Stimulated activated effector memory CD8-positive, alpha-beta T cell treated with anti-CD3 and anti-CD28 coated beads, Interleukin-12 subunit alpha, Interleukin-12 subunit beta, amount 100 ng/mL, for 72 hours (primary cell): ENCODE results near the gene SLC4A9.
A peak's percentile ranks its signal among the peaks of the same experiment; 100 is the strongest.

Source experiments
- ATAC-seq: fragments of 150-1000 bp; cut with Tn5 transposase; 2 replicates; pipeline ENCODE4 v1.10.0; 2021
- DNase-seq, 2 donors: peaks; one replicate each; pipeline ENCODE4 v3.0.0; 2021 to 2022; ENCODE audit warnings: low spot score in 2 of 2
- H3K27ac Mint-ChIP-seq: one replicate; pipeline ENCODE4 v1.8.0; 2022; ENCODE audit warnings: mild to moderate bottlenecking, mixed read lengths
- H3K36me3 Mint-ChIP-seq: one replicate; pipeline ENCODE4 v1.8.0; 2022; ENCODE audit warnings: mild to moderate bottlenecking, mixed read lengths
- H3K4me1 Mint-ChIP-seq: one replicate; pipeline ENCODE4 v1.8.0; 2022; ENCODE audit warnings: mixed read lengths
- H3K4me3 Mint-ChIP-seq: one replicate; pipeline ENCODE4 v1.8.0; 2022; ENCODE audit warnings: mild to moderate bottlenecking, mixed read lengths
- H3K9me3 Mint-ChIP-seq: one replicate; pipeline ENCODE4 v1.8.0; 2022; ENCODE audit warnings: mixed read lengths

The SLC4A9 gene

DNA sequence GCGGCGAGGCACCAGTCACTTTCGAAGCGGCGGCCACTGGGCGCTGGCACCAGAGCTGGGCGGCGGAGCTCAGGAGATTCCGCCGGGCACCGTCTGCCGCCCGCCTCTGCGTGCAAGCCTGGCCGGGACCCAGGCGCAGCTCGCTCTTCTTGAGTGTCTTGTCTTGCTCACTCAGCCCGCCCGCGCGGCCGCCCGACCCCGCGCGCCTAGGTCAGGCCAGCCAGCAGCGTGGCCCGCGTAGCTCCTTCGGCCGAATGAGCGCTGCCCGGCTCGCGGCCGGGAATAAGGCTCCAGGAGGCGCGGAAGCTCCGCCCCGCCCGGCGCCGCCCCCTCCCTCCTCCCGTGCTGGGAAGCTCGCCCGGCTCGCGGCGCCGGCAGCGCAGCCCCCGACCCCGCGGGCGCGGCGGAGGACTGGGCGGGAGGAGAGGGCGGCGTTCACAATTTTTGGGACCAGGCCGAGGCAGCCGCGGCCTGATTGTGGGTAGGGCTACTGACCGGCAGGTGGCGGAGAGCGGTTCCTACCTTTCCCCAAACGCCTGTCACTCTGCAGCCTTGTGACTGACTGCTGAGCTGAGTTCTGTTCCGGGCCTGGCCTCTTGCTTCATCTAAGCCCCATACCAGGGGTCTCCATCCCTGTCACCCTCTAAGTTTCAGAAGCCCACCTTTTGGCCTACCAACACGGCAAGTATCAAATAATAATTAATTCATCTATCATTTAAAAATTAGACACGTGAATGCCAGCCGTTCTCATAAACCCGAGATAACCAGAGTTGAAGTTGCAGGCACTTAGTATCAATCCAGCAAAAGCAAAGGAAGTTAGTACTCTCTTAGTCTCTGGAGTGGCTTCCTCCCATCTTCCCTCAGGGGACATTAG lies 13.4 kb upstream of the SLC4A9 start, which contains the start of gene HBEGF:
Gene HBEGF, minus strand, starts transcription at position 256 of the 874 bp plus-strand sequence. CDS start 275 bp downstream, outside the sequence.
- Mint-ChIP-seq H3K36me3 (peaks cover 19% of the 10 kb centered on the region), H3K4me3 (peak within 1 kb of the TSS; percentile 75), H3K9me3 (no peaks in the 10 kb centered on the region), H3K4me1 (peaks cover 43% of the 10 kb centered on the region), H3K27ac (no peak within 1 kb of the TSS)
- DNase-seq (peak; percentile 25 to 72), ATAC-seq (peak; percentile 76)

DNA sequence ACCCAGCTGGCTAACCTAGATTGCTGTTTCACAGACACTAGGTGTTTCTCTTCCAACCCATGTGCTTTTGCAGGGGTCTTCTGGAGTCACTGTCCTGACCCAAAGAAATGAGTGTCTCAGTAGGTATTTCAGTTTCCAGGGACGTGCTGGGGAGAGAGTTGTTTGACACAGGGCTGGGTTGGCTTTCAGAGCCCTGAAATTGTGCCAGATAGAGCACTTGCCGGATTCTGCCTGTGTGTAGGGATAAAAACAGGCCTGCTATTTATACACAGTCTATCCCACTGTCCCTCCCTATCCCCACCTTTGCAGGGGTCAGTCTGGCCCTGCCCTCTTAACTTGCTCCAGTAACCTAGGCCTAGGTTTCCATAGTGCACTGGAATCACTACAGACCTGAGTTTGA lies 12.6 kb upstream of the SLC4A9 start:
- no peak for DNase-seq
- ATAC-seq, result no peak
- H3K4me1 Mint-ChIP-seq, result peaks cover 35% of the 10 kb centered on the region
- peak overlapping the region; percentile 75 for H3K4me3 Mint-ChIP-seq
- no peak overlapping the region for H3K27ac Mint-ChIP-seq
- H3K36me3 Mint-ChIP-seq, result peaks cover 11% of the 10 kb centered on the region
- H3K9me3 Mint-ChIP-seq, result no peaks in the 10 kb centered on the region

DNA sequence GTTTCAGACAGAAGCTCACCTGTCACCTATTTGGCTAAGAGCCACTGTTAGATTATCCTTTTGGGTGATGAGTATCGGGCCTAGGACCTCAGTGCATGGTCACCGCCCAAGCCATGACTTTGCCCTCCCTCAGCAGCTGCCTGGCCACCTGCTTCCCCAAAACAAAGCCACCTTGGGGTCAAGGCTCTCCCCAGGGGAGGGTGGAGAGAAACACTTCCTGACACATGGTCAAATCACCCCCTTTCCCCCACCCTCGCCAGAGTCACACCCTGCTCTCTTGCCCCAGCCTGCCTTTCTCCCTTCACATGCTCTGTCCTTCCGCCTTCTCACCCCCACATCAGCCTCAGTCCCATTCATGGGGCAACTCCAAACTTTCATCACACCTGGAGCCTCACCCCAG lies 11.9 kb upstream of the SLC4A9 start:
- peaks cover 28% of the 10 kb centered on the region for H3K4me1 Mint-ChIP-seq
- no peak overlapping the region for H3K4me3 Mint-ChIP-seq
- peaks cover 10% of the 10 kb centered on the region for H3K36me3 Mint-ChIP-seq
- no peak overlapping the region for H3K27ac Mint-ChIP-seq
- no peak for ATAC-seq
- no peak for DNase-seq
- H3K9me3 Mint-ChIP-seq, result no peaks in the 10 kb centered on the region

DNA sequence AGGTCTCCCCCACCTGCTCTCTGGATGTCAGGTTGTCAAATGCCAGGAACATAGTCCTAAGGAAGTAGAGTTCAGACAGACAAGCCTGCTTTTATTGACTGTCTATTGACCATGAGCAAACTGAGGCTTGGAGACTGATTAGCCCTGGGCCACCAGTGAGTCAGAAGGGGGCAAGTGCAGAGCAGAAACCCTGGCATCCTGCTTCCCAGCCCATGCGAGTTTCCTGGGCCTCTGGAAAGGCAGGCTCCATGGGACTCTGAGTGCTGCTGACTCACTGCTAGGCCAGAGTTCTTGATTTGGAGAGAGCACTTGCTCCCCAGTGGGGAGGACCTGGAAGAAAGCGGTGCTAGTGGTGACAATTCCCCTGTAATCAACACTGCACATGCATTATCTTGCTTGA lies 10.8 kb upstream of the SLC4A9 start:
- Mint-ChIP-seq H3K9me3 (no peaks in the 10 kb centered on the region), H3K4me1 (peaks cover 21% of the 10 kb centered on the region), H3K36me3 (peaks cover 2% of the 10 kb centered on the region), H3K4me3 (no peak overlapping the region), H3K27ac (no peak overlapping the region)
- ATAC-seq, result no peak
- no peak for DNase-seq

DNA sequence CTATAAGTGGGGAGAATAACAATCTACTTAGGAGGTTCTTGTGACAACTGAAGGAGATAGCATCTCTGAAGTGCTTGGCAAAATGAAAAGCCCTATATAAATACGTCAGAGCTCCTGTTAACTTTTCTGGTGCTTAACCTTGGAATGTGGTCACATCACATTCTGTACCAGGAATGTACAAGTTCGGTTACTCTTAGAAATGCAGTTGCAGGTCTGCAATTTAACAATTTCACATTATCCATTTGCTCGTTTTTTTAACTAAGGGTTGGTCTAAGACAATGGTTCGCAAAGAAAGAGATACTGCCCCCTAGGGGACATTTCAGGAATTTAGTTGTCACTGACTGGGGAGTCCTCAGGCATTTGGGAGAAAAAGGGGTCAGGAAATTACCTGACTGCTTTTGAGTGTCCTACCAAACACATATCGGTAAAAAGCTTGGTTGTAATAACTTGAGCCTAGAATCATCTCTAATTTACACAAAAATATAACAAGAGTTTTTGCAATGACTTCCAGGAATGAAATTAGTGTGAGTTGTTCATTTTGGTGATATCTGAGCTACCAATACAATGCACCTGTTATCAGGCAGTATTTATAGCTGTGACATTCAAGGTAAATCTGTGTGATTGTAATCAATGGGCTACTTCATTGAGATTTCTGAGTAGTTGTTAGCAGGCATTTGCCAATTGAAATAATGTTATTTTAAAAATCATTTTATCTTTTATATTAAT lies 8.2 kb upstream of the SLC4A9 start:
- DNase-seq, result peak; percentile 69 to 82
- Mint-ChIP-seq H3K36me3 (no peaks in the 10 kb centered on the region), H3K4me1 (peaks cover 6% of the 10 kb centered on the region), H3K27ac (no peak overlapping the region), H3K9me3 (no peaks in the 10 kb centered on the region), H3K4me3 (no peak overlapping the region)
- ATAC-seq, result peak; percentile 79

DNA sequence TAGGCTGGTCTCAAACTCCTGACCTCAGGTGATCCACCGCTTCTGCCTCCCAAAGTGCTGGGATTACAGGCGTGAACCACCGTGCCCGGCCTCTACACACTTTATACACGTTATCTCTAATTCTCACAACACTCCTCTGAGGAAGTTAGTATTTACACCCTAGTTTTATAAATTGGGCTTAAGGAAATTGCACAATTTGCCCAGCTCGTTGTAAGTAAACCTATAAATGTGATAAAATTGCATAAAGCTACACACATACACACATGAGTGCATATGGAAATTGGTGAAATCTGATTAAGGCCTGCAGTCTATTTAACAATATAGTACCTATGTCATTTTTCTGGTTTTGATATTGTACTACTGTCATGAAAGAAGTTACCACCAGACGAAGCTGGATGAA lies 4.4 kb upstream of the SLC4A9 start:
- Mint-ChIP-seq H3K36me3 (no peaks in the 10 kb centered on the region), H3K4me1 (peaks cover 12% of the 10 kb centered on the region), H3K4me3 (no peak overlapping the region), H3K27ac (no peak overlapping the region), H3K9me3 (no peaks in the 10 kb centered on the region)
- DNase-seq, result no peak
- ATAC-seq, result no peak

DNA sequence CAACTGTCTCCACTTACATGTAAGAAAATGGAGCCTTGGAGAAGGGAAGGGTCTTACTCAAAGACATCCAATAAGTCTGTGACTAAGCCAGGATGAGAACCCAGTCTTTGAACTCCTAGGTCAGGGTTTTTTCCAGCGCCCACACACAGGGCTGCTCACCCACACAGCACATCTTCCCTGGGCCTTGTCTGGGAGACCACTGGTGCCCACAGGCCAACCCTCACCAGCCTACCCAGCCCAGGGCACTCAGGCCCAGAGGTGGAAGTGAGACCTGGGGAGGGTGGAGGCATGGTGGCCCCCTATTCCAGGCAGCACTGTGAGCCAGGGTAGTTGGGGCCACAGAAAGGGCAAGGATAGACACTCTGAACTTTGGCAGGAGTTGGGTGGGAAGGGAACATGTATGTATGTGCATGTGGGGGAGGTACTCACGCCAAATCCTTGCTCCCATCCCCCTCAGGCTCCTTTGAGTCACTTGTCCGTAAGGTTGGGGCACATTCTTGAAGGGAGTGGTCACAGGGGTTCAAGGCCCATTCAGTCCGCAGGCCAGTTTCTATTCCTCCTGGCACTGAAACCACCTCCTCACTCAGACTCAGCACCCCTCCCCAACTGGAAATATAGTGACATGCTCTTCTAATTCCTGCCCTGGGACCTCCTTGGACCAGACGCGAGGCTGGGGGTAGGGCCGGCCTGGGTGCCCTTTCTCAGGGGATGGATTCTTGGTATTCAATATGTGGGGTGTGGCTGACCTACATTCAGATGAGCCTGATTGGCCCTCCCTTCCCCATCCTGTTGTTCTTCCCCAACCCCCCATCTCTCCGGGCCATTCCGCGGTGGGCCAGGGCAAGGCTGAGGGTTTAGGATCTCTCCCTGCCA lies 2.9 kb upstream of the SLC4A9 start:
- Mint-ChIP-seq H3K27ac (peak overlapping the region; percentile 74), H3K4me3 (peak overlapping the region; percentile 65), H3K4me1 (peaks cover 12% of the 10 kb centered on the region), H3K9me3 (no peaks in the 10 kb centered on the region), H3K36me3 (no peaks in the 10 kb centered on the region)
- DNase-seq, result no peak
- ATAC-seq, result peak; percentile 43

DNA sequence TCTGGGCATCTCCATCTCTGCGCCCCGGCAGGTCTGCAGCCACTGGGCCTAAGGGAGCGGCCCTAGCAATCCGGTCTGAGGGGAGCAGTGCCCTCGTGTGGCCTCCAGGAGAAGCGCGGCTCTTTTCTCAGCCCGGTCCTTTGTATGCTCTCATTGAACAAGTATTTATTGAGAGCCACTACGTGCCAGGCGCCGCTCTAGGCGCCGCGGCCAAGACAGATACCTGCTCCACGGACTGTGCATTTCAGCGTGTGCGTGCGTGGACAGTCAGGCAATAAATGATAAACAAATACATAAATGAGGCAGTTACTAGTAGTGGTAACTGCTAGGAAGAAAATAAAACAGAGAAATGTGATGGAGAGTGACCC lies 2.3 kb upstream of the SLC4A9 start:
- H3K4me3 Mint-ChIP-seq, result peak overlapping the region; percentile 65
- DNase-seq (peak; percentile 78 to 90), ATAC-seq (peak; percentile 96)
- no peaks in the 10 kb centered on the region for H3K36me3 Mint-ChIP-seq
- H3K9me3 Mint-ChIP-seq, result no peaks in the 10 kb centered on the region
- peaks cover 12% of the 10 kb centered on the region for H3K4me1 Mint-ChIP-seq
- peak overlapping the region; percentile 74 for H3K27ac Mint-ChIP-seq

DNA sequence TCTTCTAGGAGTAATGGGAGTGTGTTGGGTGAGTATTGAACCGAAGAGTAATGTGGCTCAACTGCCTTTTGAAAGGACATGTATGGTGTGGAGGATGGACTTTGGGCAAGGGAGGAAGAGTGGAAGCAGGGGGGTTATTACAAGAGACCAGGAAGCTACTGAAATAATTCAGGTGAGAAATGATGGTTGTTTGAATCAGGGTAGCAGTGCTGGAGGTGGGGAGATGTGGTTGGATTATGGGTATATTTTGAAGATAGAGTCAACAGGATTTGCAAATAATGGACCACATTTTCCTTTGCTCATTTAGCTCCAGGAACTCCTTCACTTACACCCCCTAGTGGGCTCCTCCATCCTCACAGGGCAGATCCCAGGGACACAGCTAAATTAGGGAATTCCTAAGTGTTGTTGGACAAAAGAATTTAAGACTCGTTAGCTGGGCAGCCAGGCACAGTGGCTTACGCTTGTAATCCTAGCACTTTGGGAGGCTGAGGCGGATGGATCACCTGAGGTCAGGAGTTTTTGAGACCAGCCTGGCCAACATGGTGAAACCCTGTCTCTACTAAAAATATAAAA lies 1.2 kb upstream of the SLC4A9 start:
- H3K9me3 Mint-ChIP-seq, result no peaks in the 10 kb centered on the region
- ATAC-seq (no peak), DNase-seq (no peak)
- H3K36me3 Mint-ChIP-seq, result no peaks in the 10 kb centered on the region
- H3K4me1 Mint-ChIP-seq, result peaks cover 17% of the 10 kb centered on the region
- no peak overlapping the region for H3K4me3 Mint-ChIP-seq
- H3K27ac Mint-ChIP-seq, result no peak overlapping the region

DNA sequence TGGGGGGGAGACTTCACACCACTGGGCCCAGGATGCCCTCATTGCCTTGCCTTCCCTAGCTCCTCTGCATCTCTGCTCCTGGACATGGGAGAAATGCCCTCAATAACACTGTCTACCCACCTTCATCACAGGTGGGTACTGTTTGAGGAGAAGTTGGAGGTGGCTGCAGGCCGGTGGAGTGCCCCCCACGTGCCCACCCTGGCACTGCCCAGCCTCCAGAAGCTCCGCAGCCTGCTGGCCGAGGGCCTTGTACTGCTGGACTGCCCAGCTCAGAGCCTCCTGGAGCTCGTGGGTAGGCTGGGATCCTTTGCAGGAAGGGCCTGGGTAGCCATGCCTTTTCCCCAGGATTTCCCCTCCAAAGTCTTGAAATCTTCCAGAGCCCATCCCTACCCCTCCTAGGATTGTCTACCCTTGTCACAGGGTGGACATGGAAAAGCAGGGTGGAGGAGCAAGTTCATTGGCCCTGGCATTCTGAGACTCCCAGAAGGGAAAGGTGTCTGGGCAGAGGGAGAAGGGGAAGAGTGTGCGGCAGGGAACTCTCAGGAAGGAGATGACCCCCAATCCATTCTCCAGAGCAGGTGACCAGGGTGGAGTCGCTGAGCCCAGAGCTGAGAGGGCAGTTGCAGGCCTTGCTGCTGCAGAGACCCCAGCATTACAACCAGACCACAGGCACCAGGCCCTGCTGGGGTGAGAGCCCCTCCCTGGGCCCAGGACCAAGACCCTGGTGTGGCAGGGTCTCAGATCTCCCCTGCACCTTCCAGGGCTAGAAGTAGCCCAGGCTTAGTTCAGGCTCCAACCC lies 886 bp downstream of the SLC4A9 start:
- peaks cover 17% of the 10 kb centered on the region for H3K4me1 Mint-ChIP-seq

DNA sequence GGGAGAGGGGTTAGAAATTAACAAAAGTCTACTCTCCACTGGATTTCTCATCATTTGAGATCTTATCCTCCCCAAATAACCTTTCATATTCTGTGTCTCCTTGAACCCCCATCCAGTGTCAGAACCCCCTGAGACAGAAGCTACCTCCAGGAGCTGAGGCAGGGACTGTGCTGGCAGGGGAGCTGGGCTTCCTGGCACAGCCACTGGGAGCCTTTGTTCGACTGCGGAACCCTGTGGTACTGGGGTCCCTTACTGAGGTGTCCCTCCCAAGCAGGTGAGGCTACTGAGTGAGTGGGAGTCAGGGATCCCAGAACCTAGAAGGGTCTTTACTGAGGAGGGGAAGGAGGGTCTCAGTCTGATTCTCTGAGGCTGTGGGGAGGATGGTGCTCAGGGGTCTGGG lies 1.9 kb downstream of the SLC4A9 start:
- Mint-ChIP-seq H3K4me1 (peaks cover 17% of the 10 kb centered on the region), H3K36me3 (no peaks in the 10 kb centered on the region), H3K27ac (no peak overlapping the region), H3K9me3 (no peaks in the 10 kb centered on the region), H3K4me3 (no peak overlapping the region)
- ATAC-seq (no peak), DNase-seq (no peak)

More for the DNA sequence above, 886 bp downstream of the SLC4A9 start:
- H3K27ac Mint-ChIP-seq, result no peak overlapping the region
- DNase-seq (no peak), ATAC-seq (no peak)
- no peaks in the 10 kb centered on the region for H3K36me3 Mint-ChIP-seq
- H3K4me3 Mint-ChIP-seq, result no peak overlapping the region
- no peaks in the 10 kb centered on the region for H3K9me3 Mint-ChIP-seq

DNA sequence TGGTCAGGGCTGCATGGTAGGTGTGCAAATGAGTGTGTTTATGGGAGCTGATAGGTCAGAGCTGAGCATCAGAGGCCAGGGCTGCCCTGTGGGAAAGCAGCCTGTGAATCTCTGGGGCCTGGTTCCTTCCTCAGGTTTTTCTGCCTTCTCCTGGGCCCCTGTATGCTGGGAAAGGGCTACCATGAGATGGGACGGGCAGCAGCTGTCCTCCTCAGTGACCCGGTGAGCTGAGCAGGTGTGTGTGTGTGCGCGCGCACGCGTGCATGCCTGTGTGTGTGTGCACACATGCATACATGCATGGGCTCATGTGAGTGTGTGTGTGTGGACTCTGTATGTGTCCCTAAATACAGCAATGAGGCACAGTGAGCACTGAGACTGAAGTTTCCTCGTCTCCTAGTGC lies 2.3 kb downstream of the SLC4A9 start:
- H3K36me3 Mint-ChIP-seq, result no peaks in the 10 kb centered on the region
- no peak for DNase-seq
- peaks cover 13% of the 10 kb centered on the region for H3K4me1 Mint-ChIP-seq
- H3K27ac Mint-ChIP-seq, result no peak overlapping the region
- no peaks in the 10 kb centered on the region for H3K9me3 Mint-ChIP-seq
- ATAC-seq, result no peak
- no peak overlapping the region for H3K4me3 Mint-ChIP-seq

DNA sequence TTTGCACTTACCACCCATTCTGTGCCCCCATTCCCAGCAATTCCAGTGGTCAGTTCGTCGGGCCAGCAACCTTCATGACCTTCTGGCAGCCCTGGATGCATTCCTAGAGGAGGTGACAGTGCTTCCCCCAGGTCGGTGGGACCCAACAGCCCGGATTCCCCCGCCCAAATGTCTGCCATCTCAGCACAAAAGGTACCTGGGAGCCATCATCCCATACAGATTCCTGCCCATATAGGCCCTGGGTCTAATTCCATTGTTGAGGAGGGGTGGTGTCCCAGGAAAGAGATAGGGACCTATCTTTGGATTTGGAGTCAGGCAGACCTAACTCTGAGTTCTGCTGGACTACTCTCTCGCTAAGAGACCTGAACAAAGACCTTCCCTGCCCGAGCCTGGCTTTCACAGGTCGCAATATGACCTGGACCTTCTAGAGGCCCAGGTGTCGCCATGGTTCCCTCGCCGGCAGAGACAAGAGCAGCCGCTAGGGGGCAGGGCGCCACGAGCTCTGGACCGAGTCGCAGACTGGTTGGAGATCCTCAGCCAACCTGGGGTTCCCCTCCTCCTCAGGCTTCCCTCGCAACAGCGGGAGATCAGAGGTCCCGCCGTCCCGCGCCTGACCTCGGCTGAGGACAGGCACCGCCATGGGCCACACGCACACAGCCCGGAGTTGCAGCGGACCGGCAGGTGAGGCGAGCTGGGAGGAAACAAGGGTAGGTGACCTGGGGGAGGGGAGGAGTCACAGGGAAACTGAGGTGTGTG lies 3.1 kb downstream of the SLC4A9 start:
- no peaks in the 10 kb centered on the region for H3K9me3 Mint-ChIP-seq
- ATAC-seq (peak; percentile 86), DNase-seq (peak; percentile 88 to 95)
- no peaks in the 10 kb centered on the region for H3K36me3 Mint-ChIP-seq
- peak overlapping the region; percentile 43 for H3K27ac Mint-ChIP-seq
- H3K4me3 Mint-ChIP-seq, result peak overlapping the region; percentile 68
- peaks cover 5% of the 10 kb centered on the region for H3K4me1 Mint-ChIP-seq
